ENCODE data around the gene TSPAN10. TPM values are rescaled to one million over a fixed set of nuclear protein-coding genes. Genes with fewer than 3 reads are reported as not detected.

The TSPAN10 gene
- total and polyA plus RNA-seq, 9 of the 15 experiments (the other 6 are each of a cell fraction or from before 2014, with no cell fraction given), result 0.05 to 0.31 (median 0.13) TPM; not detected in 1

DNA sequence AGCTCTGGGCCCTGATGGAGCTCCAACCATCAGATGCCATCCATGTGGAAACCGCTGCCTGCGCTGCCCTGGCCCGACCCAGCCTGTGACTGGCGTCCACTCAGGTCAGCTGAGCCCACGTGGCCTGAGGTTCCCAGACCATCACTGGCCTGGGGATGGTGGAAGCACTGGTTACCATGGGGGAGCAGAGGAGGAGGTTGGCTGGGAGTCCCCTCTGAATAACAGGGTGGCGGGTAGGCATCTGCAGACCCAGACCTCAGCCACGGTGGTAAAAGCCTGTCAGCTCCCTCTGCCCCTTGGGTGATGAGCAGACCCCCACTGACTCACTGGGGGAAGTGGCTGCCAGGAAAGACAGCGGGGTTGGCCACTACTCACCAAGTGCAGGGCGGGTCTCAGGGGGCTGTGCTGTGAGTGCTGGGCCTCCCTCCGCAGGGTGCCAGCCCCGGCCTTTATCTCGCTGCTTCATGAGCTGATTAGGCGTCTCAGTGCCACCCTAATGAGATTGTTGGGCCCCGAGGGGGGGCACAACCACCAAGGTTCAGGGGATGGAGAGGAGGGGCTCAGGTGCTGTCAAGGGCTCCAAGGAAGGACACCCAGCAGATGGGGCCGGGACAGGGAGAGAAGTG lies 19.2 kb downstream of the TSPAN10 start, which contains the start of gene PDE6G:
TSS of gene PDE6G (minus strand) at position 425 of the 626 bp plus-strand sequence. CDS start 3,237 bp downstream, outside the sequence.
- no peak within 1 kb of the TSS for H3K4me2 ChIP-seq (ENCODE audit: insufficient read depth, low read length)
- FAIRE-seq, result no peak
- H4K20me1 ChIP-seq (replicated peaks; ENCODE audit: control insufficient read depth, insufficient read depth, low read length), result no peaks in the 10 kb centered on the region
- peak in 1 of 4 experiments; percentile 6 for DNase-seq (ENCODE audit: extremely low read depth in 1 of 4, low spot score in 3 of 4)
- CTCF ChIA-PET (ENCODE audit: low intra/inter-chr PET ratio), result interaction anchor here (0.5 kb wide), 1 partner anchor 342 kb away, joined by 4 read pairs; no protein-coding TSS in a partner anchor
- no peaks in the 10 kb centered on the region for H3K36me3 ChIP-seq (ENCODE audit: control insufficient read depth, insufficient read depth, low read length)
- intact Hi-C loops (cut with micrococcal nuclease) (no loop called here), in situ Hi-C loops (cut with MboI) (no loop called here)
- no peaks in the 10 kb centered on the region for H3K9me1 ChIP-seq (ENCODE audit: control insufficient read depth, insufficient read depth, low read length)
- H2AFZ ChIP-seq (ENCODE audit: low read depth, low read length), result no peak within 1 kb of the TSS
- peaks cover 0 to 39% of the 10 kb centered on the region in 2 experiments; a peak in 3 of 5 replicates for H3K4me1 ChIP-seq (replicated peaks in 1 of 2; ENCODE audit: control insufficient read depth in 2 of 2, insufficient read depth in 2 of 2, low read length in 2 of 2)
- TF ChIP-seq, protein P1, sequence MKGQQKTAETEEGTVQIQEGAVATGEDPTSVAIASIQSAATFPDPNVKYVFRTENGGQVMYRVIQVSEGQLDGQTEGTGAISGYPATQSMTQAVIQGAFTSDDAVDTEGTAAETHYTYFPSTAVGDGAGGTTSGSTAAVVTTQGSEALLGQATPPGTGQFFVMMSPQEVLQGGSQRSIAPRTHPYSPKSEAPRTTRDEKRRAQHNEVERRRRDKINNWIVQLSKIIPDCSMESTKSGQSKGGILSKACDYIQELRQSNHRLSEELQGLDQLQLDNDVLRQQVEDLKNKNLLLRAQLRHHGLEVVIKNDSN (CRISPR knock-in tag; IDR thresholded peaks at IDR 0.05), result 0 out of 2 replicates have a peak, but pooled peaks have one; percentile 15
- TF ChIP-seq ZNF121 (CRISPR knock-in tag; conservative IDR thresholded peaks at IDR 0.05), result no peak
- POLR2A ChIA-PET, result interaction anchor here (0.7 to 1.3 kb wide), 3 partner anchors 7 to 257 kb away, joined by 3 read pairs; no protein-coding TSS in a partner anchor
- H3K9me3 ChIP-seq (replicated peaks; ENCODE audit: control insufficient read depth, insufficient read depth, low read depth, low read length), result no peaks in the 10 kb centered on the region
- H3K27me3 ChIP-seq (ENCODE audit: control insufficient read depth in 2 of 2, insufficient read depth in 2 of 2, low read length in 2 of 2), result no peaks in the 10 kb centered on the region
- no peaks in the 10 kb centered on the region for H3K79me2 ChIP-seq (ENCODE audit: control insufficient read depth, insufficient read depth, low read length)
- no peak for ATAC-seq
- BruUV-seq (replicated peaks), result no TSS peak
- H3K27ac ChIP-seq (ENCODE audit: extremely low read depth, low read depth, low read length), result no peak within 1 kb of the TSS
- no peak within 1 kb of the TSS for H3K4me3 ChIP-seq
- 60% methylated on average over 15 of the region's 15 CpGs for WGBS (ENCODE audit: insufficient coverage, low coverage, missing lambda C conversion rate)
- H3K9ac ChIP-seq (ENCODE audit: insufficient read depth in 1 of 2, low read depth in 2 of 2, low read length in 2 of 2), result peak within 1 kb of the TSS in 1 of 2 experiments; percentile 79; a peak in 2 of 4 replicates

DNA sequence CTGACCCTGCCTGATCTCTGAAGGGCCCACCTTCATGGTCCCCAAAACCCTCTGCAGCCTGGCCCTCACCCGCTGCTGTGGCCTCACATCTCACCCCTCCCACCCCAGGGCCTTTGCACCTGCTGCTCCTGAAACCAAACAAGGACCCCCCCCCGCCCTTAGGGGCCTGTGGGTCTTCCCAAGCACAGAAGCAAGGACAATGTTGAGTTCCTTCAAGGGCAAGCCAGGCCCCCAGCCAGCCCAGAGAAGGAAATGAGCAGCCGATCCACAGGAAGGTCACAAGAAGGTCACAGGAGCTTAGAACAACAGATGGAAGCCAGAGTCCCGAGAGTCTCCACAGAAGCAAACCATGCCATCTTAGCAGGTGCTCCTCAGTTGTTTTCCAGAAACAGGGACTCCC lies 19.8 kb downstream of the TSPAN10 start:
- Histone ChIP-seq H3K4me3 (no peak overlapping the region), H3K27ac (ENCODE audit: extremely low read depth, low read depth, low read length) (no peak overlapping the region), H3K79me2 (ENCODE audit: control insufficient read depth, insufficient read depth, low read length) (no peaks in the 10 kb centered on the region), H3K9me1 (ENCODE audit: control insufficient read depth, insufficient read depth, low read length) (no peaks in the 10 kb centered on the region), H3K9ac (ENCODE audit: insufficient read depth in 1 of 2, low read depth in 2 of 2, low read length in 2 of 2) (peak overlapping the region in 1 of 2 experiments; percentile 74; a peak in 1 of 4 replicates), H2AFZ (ENCODE audit: low read depth, low read length) (no peak overlapping the region), H3K27me3 (ENCODE audit: control insufficient read depth in 2 of 2, insufficient read depth in 2 of 2, low read length in 2 of 2) (no peaks in the 10 kb centered on the region), H3K4me1 (replicated peaks in 1 of 2; ENCODE audit: control insufficient read depth in 2 of 2, insufficient read depth in 2 of 2, low read length in 2 of 2) (peaks cover 0 to 33% of the 10 kb centered on the region in 2 experiments; a peak in 3 of 5 replicates), H3K36me3 (ENCODE audit: control insufficient read depth, insufficient read depth, low read length) (no peaks in the 10 kb centered on the region), H3K4me2 (ENCODE audit: insufficient read depth, low read length) (no peak overlapping the region), H4K20me1 (replicated peaks; ENCODE audit: control insufficient read depth, insufficient read depth, low read length) (no peaks in the 10 kb centered on the region), H3K9me3 (replicated peaks; ENCODE audit: control insufficient read depth, insufficient read depth, low read depth, low read length) (no peaks in the 10 kb centered on the region)
- POLR2A ChIA-PET, result interaction anchor here (1.7 kb wide), 1 partner anchor 10 kb away, joined by 4 read pairs; no protein-coding TSS in a partner anchor
- in situ Hi-C loops (cut with MboI) (no loop called here), intact Hi-C loops (cut with micrococcal nuclease) (no loop called here)
- no peak for FAIRE-seq
- TF ChIP-seq MTA1 (IDR thresholded peaks at IDR 0.05; ENCODE audit: borderline replicate concordance) (no peak), ESRRA (IDR thresholded peaks at IDR 0.05; ENCODE audit: borderline replicate concordance, low read depth) (peak; percentile 52; the same call in 1 of the 2 replicates), TEAD4 (IDR thresholded peaks at IDR 0.05; ENCODE audit: low read length) (no peak), TEAD4 (CRISPR knock-in tag; IDR thresholded peaks at IDR 0.05; ENCODE audit: borderline replicate concordance) (no peak)
- TF ChIP-seq, protein P2, sequence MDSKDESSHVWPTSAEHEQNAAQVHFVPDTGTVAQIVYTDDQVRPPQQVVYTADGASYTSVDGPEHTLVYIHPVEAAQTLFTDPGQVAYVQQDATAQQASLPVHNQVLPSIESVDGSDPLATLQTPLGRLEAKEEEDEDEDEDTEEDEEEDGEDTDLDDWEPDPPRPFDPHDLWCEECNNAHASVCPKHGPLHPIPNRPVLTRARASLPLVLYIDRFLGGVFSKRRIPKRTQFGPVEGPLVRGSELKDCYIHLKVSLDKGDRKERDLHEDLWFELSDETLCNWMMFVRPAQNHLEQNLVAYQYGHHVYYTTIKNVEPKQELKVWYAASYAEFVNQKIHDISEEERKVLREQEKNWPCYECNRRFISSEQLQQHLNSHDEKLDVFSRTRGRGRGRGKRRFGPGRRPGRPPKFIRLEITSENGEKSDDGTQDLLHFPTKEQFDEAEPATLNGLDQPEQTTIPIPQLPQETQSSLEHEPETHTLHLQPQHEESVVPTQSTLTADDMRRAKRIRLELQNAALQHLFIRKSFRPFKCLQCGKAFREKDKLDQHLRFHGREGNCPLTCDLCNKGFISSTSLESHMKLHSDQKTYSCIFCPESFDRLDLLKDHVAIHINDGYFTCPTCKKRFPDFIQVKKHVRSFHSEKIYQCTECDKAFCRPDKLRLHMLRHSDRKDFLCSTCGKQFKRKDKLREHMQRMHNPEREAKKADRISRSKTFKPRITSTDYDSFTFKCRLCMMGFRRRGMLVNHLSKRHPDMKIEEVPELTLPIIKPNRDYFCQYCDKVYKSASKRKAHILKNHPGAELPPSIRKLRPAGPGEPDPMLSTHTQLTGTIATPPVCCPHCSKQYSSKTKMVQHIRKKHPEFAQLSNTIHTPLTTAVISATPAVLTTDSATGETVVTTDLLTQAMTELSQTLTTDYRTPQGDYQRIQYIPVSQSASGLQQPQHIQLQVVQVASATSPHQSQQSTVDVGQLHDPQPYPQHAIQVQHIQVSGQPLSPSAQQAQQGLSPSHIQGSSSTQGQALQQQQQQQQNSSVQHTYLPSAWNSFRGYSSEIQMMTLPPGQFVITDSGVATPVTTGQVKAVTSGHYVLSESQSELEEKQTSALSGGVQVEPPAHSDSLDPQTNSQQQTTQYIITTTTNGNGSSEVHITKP (IDR thresholded peaks at IDR 0.05; ENCODE audit: partially characterized antibody), result peak; percentile 56
- ATAC-seq, result no peak
- 46% methylated on average over 4 of the region's 4 CpGs for WGBS (ENCODE audit: insufficient coverage, low coverage, missing lambda C conversion rate)
- no TSS peak for BruUV-seq (replicated peaks)
- DNase-seq (ENCODE audit: extremely low read depth in 1 of 4, low spot score in 3 of 4), result peak in 1 of 4 experiments; percentile 7
- CTCF ChIA-PET (ENCODE audit: low intra/inter-chr PET ratio), result interaction anchor here (0.5 kb wide), 1 partner anchor 342 kb away, joined by 4 read pairs; no protein-coding TSS in a partner anchor
